Liver (tissue), 9 donors: Measurements from ENCODE around the gene TK1. TPM values are rescaled to one million over a fixed set of nuclear protein-coding genes. Genes with fewer than 3 reads are reported as not detected.
A peak's percentile ranks its signal among the peaks of the same experiment; 100 is the strongest.

ENCODE experiments used
- DNase-seq: peaks from one replicate; pipeline ENCODE4 v3.0.0-alpha.2; 2017; ENCODE audit warnings: low spot score
- H3K27ac ChIP-seq, 2 donors: one replicate each; pipeline ENCODE4 v1.7.0; 2013; ENCODE audit warnings: inconsistent platforms in 2 of 2, low read length in 2 of 2, control low read depth in 1 of 2, low read depth in 1 of 2, mild to moderate bottlenecking in 1 of 2
- H3K27me3 ChIP-seq, 4 donors: one replicate each; pipeline versions ENCODE4 v1.6.1 to v1.7.0; 2013; ENCODE audit warnings: low read length in 3 of 4, inconsistent platforms in 1 of 4, mild to moderate bottlenecking in 1 of 4, moderate library complexity in 1 of 4; ENCODE audit not compliant: control insufficient read depth in 4 of 4, insufficient read depth in 4 of 4
- H3K36me3 ChIP-seq, 4 donors: one replicate each; pipeline versions ENCODE4 v1.6.1 to v1.7.0; 2013; ENCODE audit warnings: low read length in 3 of 4, mild to moderate bottlenecking in 3 of 4, low read depth in 1 of 4, moderate library complexity in 1 of 4; ENCODE audit not compliant: control insufficient read depth in 4 of 4, insufficient read depth in 3 of 4
- H3K4me1 ChIP-seq, 4 donors: one replicate each; pipeline versions ENCODE4 v1.6.1 to v1.7.0; 2013; ENCODE audit warnings: low read length in 3 of 4, mild to moderate bottlenecking in 3 of 4, moderate library complexity in 1 of 4; ENCODE audit not compliant: control insufficient read depth in 4 of 4, insufficient read depth in 4 of 4
- H3K4me3 ChIP-seq, 3 donors: one replicate each; pipeline versions ENCODE4 v1.6.1 to v1.7.0; 2013; ENCODE audit warnings: low read length in 3 of 3, control low read depth in 1 of 3, low read depth in 1 of 3, mild to moderate bottlenecking in 1 of 3
- H3K9ac ChIP-seq, 2 donors: one replicate each; pipeline ENCODE4 v1.7.0; 2013; ENCODE audit warnings: low read length in 2 of 2, mild to moderate bottlenecking in 2 of 2, moderate library complexity in 2 of 2, control low read depth in 1 of 2, low read depth in 1 of 2
- H3K9me3 ChIP-seq, 4 donors: one replicate each; pipeline versions ENCODE4 v1.6.1 to v1.7.0; 2013; ENCODE audit warnings: low read length in 3 of 4; ENCODE audit not compliant: control insufficient read depth in 4 of 4
- CTCF ChIP-seq: fragments of 150-350 bp; IDR thresholded peaks from 2 replicates; pipeline ENCODE4 v1.5.1; 2017; ENCODE audit warnings: improper control_type of control experiment, low read depth, low read length; ENCODE audit not compliant: missing input control
- EGR1 ChIP-seq, 2 donors: IDR thresholded peaks; 2 replicates each; pipeline ENCODE4 v1.6.1; 2016 to 2018; ENCODE audit warnings: antibody characterized with exemption in 2 of 2, low read depth in 2 of 2
- FOXA1 ChIP-seq: IDR thresholded peaks from 2 replicates; pipeline ENCODE4 v1.6.1; 2016; ENCODE audit warnings: antibody characterized with exemption
- FOXA2 ChIP-seq: IDR thresholded peaks from 2 replicates; pipeline ENCODE4 v1.6.1; 2016; ENCODE audit warnings: antibody characterized with exemption
- GABPA ChIP-seq, 2 donors: IDR thresholded peaks in 1 of 2; conservative IDR thresholded peaks in 1 of 2; 2 replicates each; pipeline ENCODE4 v1.6.1; 2016; ENCODE audit warnings: antibody characterized with exemption in 2 of 2, mild to moderate bottlenecking in 1 of 2, moderate library complexity in 1 of 2
- HNF4A ChIP-seq, 2 donors: conservative IDR thresholded peaks; 2 replicates each; pipeline ENCODE4 v1.6.1; 2016; ENCODE audit warnings: antibody characterized with exemption in 2 of 2, mild to moderate bottlenecking in 2 of 2
- HNF4G ChIP-seq: IDR thresholded peaks from 2 replicates; pipeline ENCODE4 v1.6.1; 2016; ENCODE audit warnings: antibody characterized with exemption
- JUND ChIP-seq, 2 donors: IDR thresholded peaks; 2 replicates each; pipeline ENCODE4 v1.6.1; 2016; ENCODE audit warnings: antibody characterized with exemption in 2 of 2
- MAX ChIP-seq: IDR thresholded peaks from 2 replicates; pipeline ENCODE4 v1.6.1; 2016; ENCODE audit warnings: antibody characterized with exemption
- NR2F2 ChIP-seq: IDR thresholded peaks from 2 replicates; pipeline ENCODE4 v1.6.1; 2016; ENCODE audit warnings: antibody characterized with exemption
- RAD21 ChIP-seq, 2 donors: IDR thresholded peaks; 2 replicates each; pipeline ENCODE4 v1.6.1; 2016; ENCODE audit warnings: antibody characterized with exemption in 2 of 2, mild to moderate bottlenecking in 2 of 2
- RXRA ChIP-seq, 2 donors: IDR thresholded peaks; 2 replicates each; pipeline ENCODE4 v1.6.1; 2017 to 2018; ENCODE audit warnings: antibody characterized with exemption in 2 of 2, mild to moderate bottlenecking in 1 of 2
- SP1 ChIP-seq: IDR thresholded peaks from 2 replicates; pipeline ENCODE4 v1.6.1; 2018; ENCODE audit warnings: antibody characterized with exemption, mild to moderate bottlenecking
- TAF1 ChIP-seq: conservative IDR thresholded peaks from 2 replicates; pipeline ENCODE4 v1.6.1; 2016; ENCODE audit warnings: antibody characterized with exemption, mild to moderate bottlenecking
- YY1 ChIP-seq: IDR thresholded peaks from 2 replicates; pipeline ENCODE4 v1.6.1; 2016; ENCODE audit warnings: antibody characterized with exemption, mild to moderate bottlenecking
- WGBS: extraction: QIAGEN DNeasy Blood & Tissue Kit; methylation state at CpG from one replicate; pipeline ENCODE4 v1.1.7; 2013; 5-methylcytosine and 5-hydroxymethylcytosine counted together
- polyA plus RNA-seq, 2 donors: library from polyadenylated mRNA; stranded (reverse) in 1 of 2; unstranded in 1 of 2; fragments of 200-250 nt in 1 of 2; fragments of >200 nt in 1 of 2; fragmentation: Nextera tagmentation in 1 of 2; extraction: Ambion mirVana in 1 of 2; gene quantifications; one replicate each; pipeline versions ENCODE4 v1.2.1 to v1.2.3, GENCODE V29; 2013 to 2015
- total RNA-seq, 2 donors: library from RNA; depleted of rRNA; stranded (reverse); fragments of >200 nt; gene quantifications; one replicate each; pipeline ENCODE4 v1.2.3, GENCODE V29; 2014
- TF ChIP-seq, protein P1 (sequence below): IDR thresholded peaks from 2 replicates; pipeline ENCODE4 v1.6.1; 2016; ENCODE audit warnings: antibody characterized with exemption
- TF ChIP-seq, protein P2 (sequence below): IDR thresholded peaks from 2 replicates; pipeline ENCODE4 v1.6.1; 2016; ENCODE audit warnings: antibody characterized with exemption, mild to moderate bottlenecking
- TF ChIP-seq, protein P3 (sequence below): IDR thresholded peaks from 2 replicates; pipeline ENCODE4 v1.6.1; 2016; ENCODE audit warnings: antibody characterized with exemption
- donor health status: healthy.
- donor health status: healthy.
- donor health status: healthy.
- donor health status: healthy.
- donor health status: healthy.

Gene TK1
- total and polyA plus RNA-seq, 4 donors = 0.84 to 97.6 (median 10.1) TPM

GRCh38 chr17:78146471-78146869 is 40.4 kb downstream of the TK1 start:
- no peak overlapping the region for H3K27ac ChIP-seq
- no peak for TF ChIP-seq EGR1 (IDR thresholded peaks at IDR 0.05; ENCODE audit: low read depth in 2 of 2)

DNA sequence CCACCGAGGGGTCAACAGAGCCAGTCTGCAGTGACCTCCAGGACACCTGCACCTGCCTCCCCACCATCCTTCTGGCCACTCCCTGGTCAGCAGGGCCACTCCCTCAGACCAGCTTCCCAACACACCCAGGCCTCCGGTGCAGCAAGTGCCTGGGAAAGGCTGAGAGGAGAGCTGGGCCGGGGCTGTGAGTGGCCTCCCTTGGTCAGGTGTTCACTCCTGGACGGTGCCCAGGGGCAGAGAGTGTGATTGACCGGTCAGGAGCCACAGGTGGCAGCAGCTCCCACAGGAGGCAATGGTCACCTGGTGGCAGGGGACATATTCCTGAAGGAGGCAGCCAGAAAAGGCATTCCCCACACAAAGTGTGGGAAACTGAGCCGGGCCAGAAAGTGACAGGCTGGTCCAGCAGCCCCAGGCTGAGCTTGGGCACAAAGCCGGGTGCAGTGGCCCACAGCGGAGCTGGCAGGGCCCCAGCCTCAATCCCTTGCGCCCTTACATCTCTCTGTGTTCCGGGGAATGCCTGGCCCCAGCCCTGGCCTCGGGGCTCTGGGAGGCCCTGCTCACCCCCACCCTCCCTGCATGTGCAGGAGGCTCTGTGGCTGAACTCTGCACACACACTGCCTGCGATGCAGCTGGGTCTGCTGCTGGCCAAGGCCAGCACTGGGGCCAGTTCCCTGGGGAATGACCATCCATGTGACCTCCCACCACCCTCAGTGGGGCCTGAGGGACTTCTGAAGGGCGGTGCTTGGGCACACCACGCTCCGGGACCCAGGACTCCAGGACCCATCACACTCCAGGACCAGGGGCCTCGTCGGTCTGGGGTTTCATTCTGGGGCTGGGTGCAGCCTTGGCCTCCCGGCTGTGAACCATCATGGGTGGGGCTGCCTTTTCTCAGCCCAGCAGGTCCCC is 41.9 kb downstream of the TK1 start:
- no peak overlapping the region for H3K9ac ChIP-seq

More at GRCh38 chr17:78146471-78146869, 40.4 kb downstream of the TK1 start:
- H3K27me3 ChIP-seq = no peaks in the 10 kb centered on the region
- H3K9ac ChIP-seq = no peak overlapping the region
- peak; percentile 48 for DNase-seq
- H3K9me3 ChIP-seq = no peaks in the 10 kb centered on the region
- no peaks in the 10 kb centered on the region for H3K36me3 ChIP-seq
- WGBS = 96% methylated on average over 7 of the region's 7 CpGs
- H3K4me1 ChIP-seq = peaks cover 4 to 23% (median 16%) of the 10 kb centered on the region in 4 donors
- no peak overlapping the region for H3K4me3 ChIP-seq

GRCh38 chr17:78144147-78144719 is 42.6 kb downstream of the TK1 start:
- Histone ChIP-seq H3K9ac (no peak overlapping the region), H3K4me3 (no peak overlapping the region), H3K27ac (peak overlapping the region; percentile 58 to 59), H3K4me1 (peaks cover 6 to 22% (median 15%) of the 10 kb centered on the region in 4 donors), H3K9me3 (no peaks in the 10 kb centered on the region), H3K27me3 (no peaks in the 10 kb centered on the region), H3K36me3 (no peaks in the 10 kb centered on the region)
- peak; percentile 80 for DNase-seq
- WGBS = 47% methylated on average over 11 of the region's 11 CpGs
- TF ChIP-seq FOXA1 (no peak), RAD21 (IDR thresholded peaks at IDR 0.05) (peak; percentile 36 to 64), FOXA2 (no peak), EGR1 (IDR thresholded peaks at IDR 0.05; ENCODE audit: low read depth in 2 of 2) (no peak), SP1 (peak; percentile 55), TAF1 (no peak), NR2F2 (peak; percentile 96), CTCF (no peak), HNF4G (no peak), RXRA (IDR thresholded peaks at IDR 0.05) (peak; percentile 21 to 33), GABPA (IDR thresholded peaks at IDR 0.05 in 1 of 2, conservative IDR thresholded peaks at IDR 0.05 in 1 of 2) (no peak), YY1 (peak; percentile 12), MAX (peak; percentile 67), HNF4A (conservative IDR thresholded peaks at IDR 0.05) (no peak), JUND (IDR thresholded peaks at IDR 0.05) (no peak)
- TF ChIP-seq, protein P1, sequence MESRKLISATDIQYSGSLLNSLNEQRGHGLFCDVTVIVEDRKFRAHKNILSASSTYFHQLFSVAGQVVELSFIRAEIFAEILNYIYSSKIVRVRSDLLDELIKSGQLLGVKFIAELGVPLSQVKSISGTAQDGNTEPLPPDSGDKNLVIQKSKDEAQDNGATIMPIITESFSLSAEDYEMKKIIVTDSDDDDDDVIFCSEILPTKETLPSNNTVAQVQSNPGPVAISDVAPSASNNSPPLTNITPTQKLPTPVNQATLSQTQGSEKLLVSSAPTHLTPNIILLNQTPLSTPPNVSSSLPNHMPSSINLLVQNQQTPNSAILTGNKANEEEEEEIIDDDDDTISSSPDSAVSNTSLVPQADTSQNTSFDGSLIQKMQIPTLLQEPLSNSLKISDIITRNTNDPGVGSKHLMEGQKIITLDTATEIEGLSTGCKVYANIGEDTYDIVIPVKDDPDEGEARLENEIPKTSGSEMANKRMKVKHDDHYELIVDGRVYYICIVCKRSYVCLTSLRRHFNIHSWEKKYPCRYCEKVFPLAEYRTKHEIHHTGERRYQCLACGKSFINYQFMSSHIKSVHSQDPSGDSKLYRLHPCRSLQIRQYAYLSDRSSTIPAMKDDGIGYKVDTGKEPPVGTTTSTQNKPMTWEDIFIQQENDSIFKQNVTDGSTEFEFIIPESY = no peak
- TF ChIP-seq, protein P2, sequence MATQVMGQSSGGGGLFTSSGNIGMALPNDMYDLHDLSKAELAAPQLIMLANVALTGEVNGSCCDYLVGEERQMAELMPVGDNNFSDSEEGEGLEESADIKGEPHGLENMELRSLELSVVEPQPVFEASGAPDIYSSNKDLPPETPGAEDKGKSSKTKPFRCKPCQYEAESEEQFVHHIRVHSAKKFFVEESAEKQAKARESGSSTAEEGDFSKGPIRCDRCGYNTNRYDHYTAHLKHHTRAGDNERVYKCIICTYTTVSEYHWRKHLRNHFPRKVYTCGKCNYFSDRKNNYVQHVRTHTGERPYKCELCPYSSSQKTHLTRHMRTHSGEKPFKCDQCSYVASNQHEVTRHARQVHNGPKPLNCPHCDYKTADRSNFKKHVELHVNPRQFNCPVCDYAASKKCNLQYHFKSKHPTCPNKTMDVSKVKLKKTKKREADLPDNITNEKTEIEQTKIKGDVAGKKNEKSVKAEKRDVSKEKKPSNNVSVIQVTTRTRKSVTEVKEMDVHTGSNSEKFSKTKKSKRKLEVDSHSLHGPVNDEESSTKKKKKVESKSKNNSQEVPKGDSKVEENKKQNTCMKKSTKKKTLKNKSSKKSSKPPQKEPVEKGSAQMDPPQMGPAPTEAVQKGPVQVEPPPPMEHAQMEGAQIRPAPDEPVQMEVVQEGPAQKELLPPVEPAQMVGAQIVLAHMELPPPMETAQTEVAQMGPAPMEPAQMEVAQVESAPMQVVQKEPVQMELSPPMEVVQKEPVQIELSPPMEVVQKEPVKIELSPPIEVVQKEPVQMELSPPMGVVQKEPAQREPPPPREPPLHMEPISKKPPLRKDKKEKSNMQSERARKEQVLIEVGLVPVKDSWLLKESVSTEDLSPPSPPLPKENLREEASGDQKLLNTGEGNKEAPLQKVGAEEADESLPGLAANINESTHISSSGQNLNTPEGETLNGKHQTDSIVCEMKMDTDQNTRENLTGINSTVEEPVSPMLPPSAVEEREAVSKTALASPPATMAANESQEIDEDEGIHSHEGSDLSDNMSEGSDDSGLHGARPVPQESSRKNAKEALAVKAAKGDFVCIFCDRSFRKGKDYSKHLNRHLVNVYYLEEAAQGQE = no peak
- TF ChIP-seq, protein P3, sequence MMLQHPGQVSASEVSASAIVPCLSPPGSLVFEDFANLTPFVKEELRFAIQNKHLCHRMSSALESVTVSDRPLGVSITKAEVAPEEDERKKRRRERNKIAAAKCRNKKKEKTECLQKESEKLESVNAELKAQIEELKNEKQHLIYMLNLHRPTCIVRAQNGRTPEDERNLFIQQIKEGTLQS = no peak

More for the DNA sequence above, 41.9 kb downstream of the TK1 start:
- DNase-seq = peak; percentile 48
- H3K27ac ChIP-seq = peak overlapping the region in 1 of 2 donors; percentile 59
- H3K27me3 ChIP-seq = no peaks in the 10 kb centered on the region
- H3K4me3 ChIP-seq = no peak overlapping the region
- H3K4me1 ChIP-seq = peaks cover 6 to 22% (median 15%) of the 10 kb centered on the region in 4 donors
- no peaks in the 10 kb centered on the region for H3K9me3 ChIP-seq
- 58% methylated on average over 18 of the region's 18 CpGs for WGBS
- no peaks in the 10 kb centered on the region for H3K36me3 ChIP-seq
- TF ChIP-seq NR2F2 (peak; percentile 71), FOXA1 (no peak), JUND (IDR thresholded peaks at IDR 0.05) (no peak), RAD21 (IDR thresholded peaks at IDR 0.05) (no peak)
